K562 (cell line): ENCODE measurements around the gene RPTOR. TPM values are rescaled to one million over a fixed set of nuclear protein-coding genes. Genes with fewer than 3 reads are reported as not detected.

Source experiments
- ATAC-seq: fragments of 200-7000 bp; cut with Tn5 transposase; 3 replicates; pipeline ENCODE4 v1.9.1; 2020; ENCODE audit warnings: moderate library complexity
- BruUV-seq: library from RNA; stranded (reverse); fragments of 400-500 nt; replicated peaks from 2 replicates; lab custom pipeline; 2021; lab: Mats Ljungman, UMichigan
- CTCF ChIA-PET: fragments of 300-600 bp; formaldehyde crosslinking; extraction: SDS; loops from one replicate; lab custom pipeline; 2021; ENCODE audit warnings: low intra/inter-chr PET ratio; lab: Yijun Ruan, JAX
- POLR2A ChIA-PET: fragments of 300-600, 350-650 bp; sonication (Branson Sonifier 250); formaldehyde crosslinking; extraction: SDS; loops from one replicate; lab custom pipeline; 2021; ENCODE audit warnings: antibody characterized with exemption, inconsistent platforms; lab: Yijun Ruan, JAX
- DNase-seq, 4 experiments: peaks; one replicate each; pipeline versions ENCODE4 v3.0.0 to v3.0.0-alpha.2; 2011 to 2018; ENCODE audit warnings: low spot score in 3 of 4, mixed read lengths in 3 of 4; ENCODE audit errors: extremely low read depth in 1 of 4
- FAIRE-seq: peaks from 2 replicates; lab custom pipeline; 2011; peaks lifted over from hg19 to GRCh38; lab: Jason Lieb, UNC
- H2AFZ ChIP-seq: 2 replicates; pipeline ENCODE4 v1.6.0; 2011; ENCODE audit warnings: low read depth, low read length, control low read depth, inconsistent platforms
- H3K27ac ChIP-seq: fragments of 200-600 bp; 3 replicates; pipeline ENCODE4 v1.8.0; 2011; ENCODE audit warnings: low read depth, mild to moderate bottlenecking, control low read depth, inconsistent platforms, low read length, moderate library complexity, mixed read lengths; ENCODE audit errors: extremely low read depth
- H3K27me3 ChIP-seq, 2 experiments: fragments of 300-600 bp in 1 of 2; 2 replicates in 1 of 2; 3 replicates in 1 of 2; pipeline versions ENCODE4 v1.6.0 to v1.8.0; 2011; ENCODE audit warnings: inconsistent platforms in 2 of 2, low read length in 2 of 2, mild to moderate bottlenecking in 1 of 2, mixed read lengths in 1 of 2, moderate library complexity in 1 of 2; ENCODE audit not compliant: control insufficient read depth in 2 of 2, insufficient read depth in 2 of 2
- H3K36me3 ChIP-seq: fragments of 300-600 bp; 3 replicates; pipeline ENCODE4 v1.8.0; 2011; ENCODE audit warnings: mild to moderate bottlenecking, low read length, inconsistent platforms; ENCODE audit not compliant: control insufficient read depth, insufficient read depth
- H3K4me1 ChIP-seq, 2 experiments: fragments of 200-600 bp in 1 of 2; replicated peaks in 1 of 2; 2 replicates in 1 of 2; 3 replicates in 1 of 2; pipeline versions ENCODE4 v1.5.1 to v1.8.0; 2011; ENCODE audit warnings: inconsistent platforms in 2 of 2, low read length in 2 of 2, mild to moderate bottlenecking in 1 of 2, mixed read lengths in 1 of 2, moderate library complexity in 1 of 2; ENCODE audit not compliant: control insufficient read depth in 2 of 2, insufficient read depth in 2 of 2
- H3K4me2 ChIP-seq: 2 replicates; pipeline ENCODE4 v1.6.1; 2011; ENCODE audit warnings: low read length, control low read depth, inconsistent platforms, mixed read lengths; ENCODE audit not compliant: insufficient read depth
- H3K4me3 ChIP-seq: fragments of 200-600 bp; sonication (generic), shearing (Covaris generic); 2 replicates; pipeline ENCODE4 v1.5.1; 2016; ENCODE audit warnings: control low read depth, inconsistent platforms
- H3K79me2 ChIP-seq: fragments of 200-600 bp; 3 replicates; pipeline ENCODE4 v1.8.0; 2011; ENCODE audit warnings: low read length, inconsistent platforms; ENCODE audit not compliant: control insufficient read depth, insufficient read depth
- H3K9ac ChIP-seq, 2 experiments: 2 replicates each; pipeline versions ENCODE4 v1.6.0 to v1.6.1; 2011; ENCODE audit warnings: low read depth in 2 of 2, low read length in 2 of 2, control low read depth in 1 of 2, inconsistent platforms in 1 of 2, mild to moderate bottlenecking in 1 of 2, mixed read lengths in 1 of 2; ENCODE audit not compliant: insufficient read depth in 1 of 2
- H3K9me1 ChIP-seq: one replicate; pipeline ENCODE4 v1.6.0; 2011; ENCODE audit warnings: inconsistent platforms, mild to moderate bottlenecking, low read length, moderate library complexity; ENCODE audit not compliant: control insufficient read depth, insufficient read depth
- H3K9me3 ChIP-seq: replicated peaks from 2 replicates; pipeline ENCODE4 v1.5.1; 2011; ENCODE audit warnings: low read depth, low read length, inconsistent platforms; ENCODE audit not compliant: control insufficient read depth, insufficient read depth
- H4K20me1 ChIP-seq: replicated peaks from 2 replicates; pipeline ENCODE4 v1.6.1; 2011; ENCODE audit warnings: low read length, inconsistent platforms, mixed read lengths; ENCODE audit not compliant: control insufficient read depth, insufficient read depth
- GABPB2 ChIP-seq: fragments of 250-450 bp; sonication (Bioruptor Pico); conservative IDR thresholded peaks from 2 replicates; pipeline ENCODE4 v1.5.1; 2021; ENCODE audit warnings: mild to moderate bottlenecking
- GTF3C2 ChIP-seq: IDR thresholded peaks from 3 replicates; pipeline ENCODE4 v1.6.1; 2011; ENCODE audit warnings: borderline replicate concordance, mild to moderate bottlenecking, moderate library complexity; ENCODE audit not compliant: insufficient read length; ENCODE audit errors: extremely low read depth
- HNRNPL ChIP-seq: fragments of 200-400 bp; formaldehyde crosslinking; IDR thresholded peaks from 2 replicates; pipeline ENCODE4 v1.6.1; 2017; ENCODE audit warnings: low read depth, mild to moderate bottlenecking, low read length
- PRPF4 ChIP-seq: fragments of 200-400 bp; formaldehyde crosslinking; IDR thresholded peaks from one replicate; pipeline ENCODE4 v1.6.1; 2017; ENCODE audit warnings: low read length, low read depth, mild to moderate bottlenecking; ENCODE audit not compliant: insufficient read depth, poor library complexity, severe bottlenecking
- PTRF ChIP-seq: fragments of 450-650 bp; IDR thresholded peaks from 2 replicates; pipeline ENCODE4 v1.6.1; 2016; ENCODE audit warnings: mild to moderate bottlenecking, missing genetic modification characterization, missing compliant biosample characterization
- SNIP1 ChIP-seq: fragments of 450-650 bp; IDR thresholded peaks from 2 replicates; pipeline ENCODE4 v1.7.1; 2017; ENCODE audit warnings: low read depth, mild to moderate bottlenecking
- SRF ChIP-seq, 2 experiments: fragments of 250-450, 450-650 bp in 1 of 2; sonication (Bioruptor Pico) in 1 of 2; sonication (generic) in 1 of 2; formaldehyde crosslinking; IDR thresholded peaks; 2 replicates each; pipeline versions ENCODE4 v1.5.0 to v1.5.1; 2020 to 2022; ENCODE audit warnings: mild to moderate bottlenecking in 1 of 2, missing genetic modification reagents in 1 of 2
- THRB ChIP-seq: fragments of 450-650 bp; formaldehyde crosslinking; conservative IDR thresholded peaks from 2 replicates; pipeline ENCODE4 v1.4.0; 2022; ENCODE audit warnings: mild to moderate bottlenecking, missing genetic modification characterization
- TRIM25 ChIP-seq: fragments of 450-650 bp; IDR thresholded peaks from 2 replicates; pipeline ENCODE4 v1.7.0; 2016; ENCODE audit warnings: borderline replicate concordance
- TSHZ1 ChIP-seq: fragments of 250-450 bp; sonication (Bioruptor Pico); IDR thresholded peaks from 2 replicates; pipeline ENCODE4 v1.4.0; 2020; ENCODE audit warnings: mild to moderate bottlenecking, moderate library complexity
- ZKSCAN3 ChIP-seq: fragments of 250-450 bp; sonication (Bioruptor Pico); IDR thresholded peaks from 2 replicates; pipeline ENCODE4 v1.4.0; 2020
- WGBS: fragments of 100-300 bp; shearing (Covaris generic); methylation state at CpG from one replicate; pipeline ENCODE4 v1.1.6; 2016; ENCODE audit warnings: low coverage, mixed read lengths; ENCODE audit not compliant: insufficient coverage; ENCODE audit errors: missing lambda C conversion rate; 5-methylcytosine and 5-hydroxymethylcytosine counted together
- in situ Hi-C: fragments of 300-500 bp; cut with MboI; formaldehyde crosslinking; loops from 4 replicates; pipeline ENCODE4 v1.15.0; 2018; ENCODE audit warnings: inconsistent platforms, mixed read lengths
- intact Hi-C: fragments of 100-400 bp; cut with micrococcal nuclease; formaldehyde crosslinking; loops from 2 replicates; pipeline ENCODE4 v1.14.2; 2022
- polyA plus RNA-seq, 8 experiments: library from polyadenylated mRNA; depleted of rRNA in 4 of 8; stranded (reverse) in 5 of 8; unstranded in 3 of 8; fragments of >200 nt; fragmentation: Nextera tagmentation in 2 of 8; fragmentation: Illumina TruSeq in 1 of 8; extraction: Ambion mirVana in 2 of 8; extraction: Trizol in 1 of 8; gene quantifications; 2 replicates each; pipeline versions ENCODE4 v1.2.1 to v1.2.3, GENCODE V29; 2011 to 2014; ENCODE audit warnings: inconsistent platforms in 1 of 8, missing spikeins in 1 of 8
- total RNA-seq, 7 experiments: library from RNA; depleted of rRNA in 6 of 7; stranded (reverse); fragments of >200 nt in 6 of 7; fragmentation: Illumina TruSeq in 2 of 7; extraction: Trizol in 2 of 7; gene quantifications; 2 replicates each; pipeline versions ENCODE4 v1.2.1 to v1.2.3, GENCODE V29; 2011 to 2021; ENCODE audit warnings: low replicate concordance in 1 of 7

RPTOR gene
- total and polyA plus RNA-seq, 9 of the 15 experiments (the other 6 are each of a cell fraction or from before 2014, with no cell fraction given), result 0.24 to 54.1 (median 10.2) TPM

GRCh38 chr17:80901319-80901718, 356.7 kb downstream of the RPTOR start:
- POLR2A ChIA-PET, result interaction anchor here (0.7 kb wide), 1 partner anchor 871 kb away, joined by 3 read pairs; no protein-coding TSS in a partner anchor
- no peak overlapping the region for H3K27ac ChIP-seq
- H3K4me2 ChIP-seq, result no peak overlapping the region
- CTCF ChIA-PET, result no interaction called here
- no peak overlapping the region for H3K9ac ChIP-seq
- no peaks in the 10 kb centered on the region for H3K27me3 ChIP-seq
- intact Hi-C loops (no loop called here), in situ Hi-C loops (no loop called here)
- no peak for DNase-seq
- ATAC-seq, result no peak
- no TSS peak for BruUV-seq
- no peaks in the 10 kb centered on the region for H4K20me1 ChIP-seq
- FAIRE-seq, result no peak
- H3K4me3 ChIP-seq, result no peak overlapping the region
- H3K79me2 ChIP-seq, result no peaks in the 10 kb centered on the region
- H3K9me3 ChIP-seq, result no peaks in the 10 kb centered on the region
- no peak overlapping the region for H2AFZ ChIP-seq
- WGBS, result 67% methylated on average over 4 of the region's 4 CpGs
- H3K4me1 ChIP-seq, result peaks cover 0 to 10% of the 10 kb centered on the region in 2 experiments; a peak in 1 of 5 replicates
- H3K36me3 ChIP-seq, result peaks cover 34% of the 10 kb centered on the region; the same call in 2 of the 3 replicates
- no peaks in the 10 kb centered on the region for H3K9me1 ChIP-seq
- TF ChIP-seq GTF3C2 (no peak), TRIM25 (no peak), HNRNPL (no peak), SRF (CRISPR knock-in tag; IDR thresholded peaks at IDR 0.05) (no peak), PRPF4 (no peak), ZKSCAN3 (CRISPR knock-in tag) (no peak), SNIP1 (no peak), THRB (CRISPR knock-in tag) (no peak), PTRF (tag) (no peak), TSHZ1 (CRISPR knock-in tag) (no peak), GABPB2 (CRISPR knock-in tag) (no peak)
